Fibroblast of lung (primary cell): ENCODE data around the gene AADACL3. TPM values are rescaled to one million over a fixed set of nuclear protein-coding genes. Genes with fewer than 3 reads are reported as not detected.

Source experiments
- DNase-seq, 2 donors: peaks; one replicate each; pipeline versions ENCODE4 v3.0.0 to v3.0.0-alpha.2; 2010; ENCODE audit warnings: low read depth in 2 of 2
- H2AFZ ChIP-seq: 2 replicates; pipeline ENCODE4 v1.5.1; 2012; ENCODE audit warnings: low read length, control low read depth, inconsistent platforms
- H3K27ac ChIP-seq: 2 replicates; pipeline ENCODE4 v1.5.1; 2011; ENCODE audit warnings: low read length, control low read depth; ENCODE audit not compliant: insufficient read depth
- H3K27me3 ChIP-seq: 2 replicates; pipeline ENCODE4 v1.5.1; 2011; ENCODE audit warnings: mild to moderate bottlenecking, low read length; ENCODE audit not compliant: control insufficient read depth, insufficient read depth
- H3K36me3 ChIP-seq: 2 replicates; pipeline ENCODE4 v1.5.1; 2011; ENCODE audit warnings: low read length; ENCODE audit not compliant: control insufficient read depth, insufficient read depth
- H3K4me1 ChIP-seq: 2 replicates; pipeline ENCODE4 v1.5.1; 2011; ENCODE audit warnings: low read length; ENCODE audit not compliant: control insufficient read depth, insufficient read depth; ENCODE audit errors: extremely low read depth
- H3K4me2 ChIP-seq: 2 replicates; pipeline ENCODE4 v1.5.1; 2011; ENCODE audit warnings: low read length, control low read depth; ENCODE audit not compliant: insufficient read depth; ENCODE audit errors: extremely low read depth
- H3K4me3 ChIP-seq, 4 experiments: fragments of 200-600 bp in 1 of 4; sonication (generic) in 1 of 4; replicated peaks in 1 of 4; 2 replicates each; pipeline ENCODE4 v1.5.1; 2011 to 2016; ENCODE audit warnings: low read length in 4 of 4, low read depth in 3 of 4, mild to moderate bottlenecking in 3 of 4, control low read depth in 2 of 4, inconsistent platforms in 1 of 4, mixed read lengths in 1 of 4; ENCODE audit not compliant: insufficient read depth in 1 of 4; ENCODE audit errors: control extremely low read depth in 1 of 4
- H3K79me2 ChIP-seq: 2 replicates; pipeline ENCODE4 v1.5.1; 2012; ENCODE audit warnings: mild to moderate bottlenecking, low read length, inconsistent platforms; ENCODE audit not compliant: control insufficient read depth, insufficient read depth
- H3K9ac ChIP-seq: 2 replicates; pipeline ENCODE4 v1.5.1; 2011; ENCODE audit warnings: mild to moderate bottlenecking, low read length, control low read depth; ENCODE audit not compliant: insufficient read depth
- H3K9me3 ChIP-seq: 2 replicates; pipeline ENCODE4 v1.5.1; 2012; ENCODE audit warnings: low read depth, low read length; ENCODE audit not compliant: control insufficient read depth, insufficient read depth
- H4K20me1 ChIP-seq: 2 replicates; pipeline ENCODE4 v1.5.1; 2011; ENCODE audit warnings: low read length; ENCODE audit not compliant: control insufficient read depth, insufficient read depth; ENCODE audit errors: extremely low read depth
- CTCF ChIP-seq, 2 donors: IDR thresholded peaks in 1 of 2; conservative IDR thresholded peaks in 1 of 2; 1 replicate in 1 of 2; 2 replicates in 1 of 2; pipeline ENCODE4 v1.5.1; 2011 to 2012; ENCODE audit warnings: low read length in 2 of 2, control low read depth in 1 of 2, inconsistent platforms in 1 of 2, low read depth in 1 of 2, mild to moderate bottlenecking in 1 of 2
- EZH2 ChIP-seq: IDR thresholded peaks from 2 replicates; pipeline ENCODE4 v1.5.1; 2012; ENCODE audit warnings: low read length, control low read depth, mild to moderate bottlenecking; ENCODE audit errors: missing control alignments
- polyA plus RNA-seq, 2 donors: library from polyadenylated mRNA; depleted of rRNA in 1 of 2; stranded (reverse) in 1 of 2; unstranded in 1 of 2; fragments of >200 nt; gene quantifications; 2 replicates each; pipeline ENCODE4 v1.2.1, GENCODE V29; 2011 to 2012; ENCODE audit warnings: missing spikeins in 1 of 2
- total RNA-seq: library from RNA; depleted of rRNA; stranded (reverse); fragments of >200 nt; gene quantifications from 2 replicates; pipeline ENCODE4 v1.2.1, GENCODE V29; 2014

The AADACL3 gene
- total and polyA plus RNA-seq, 2 donors (not counting 1 experiment from before 2014, with no cell fraction given) = not detected

GRCh38 chr1:12774801-12775345 is 59.0 kb downstream of the AADACL3 start:
- Histone ChIP-seq H3K9ac (no peak overlapping the region), H3K27me3 (no peaks in the 10 kb centered on the region)

DNA sequence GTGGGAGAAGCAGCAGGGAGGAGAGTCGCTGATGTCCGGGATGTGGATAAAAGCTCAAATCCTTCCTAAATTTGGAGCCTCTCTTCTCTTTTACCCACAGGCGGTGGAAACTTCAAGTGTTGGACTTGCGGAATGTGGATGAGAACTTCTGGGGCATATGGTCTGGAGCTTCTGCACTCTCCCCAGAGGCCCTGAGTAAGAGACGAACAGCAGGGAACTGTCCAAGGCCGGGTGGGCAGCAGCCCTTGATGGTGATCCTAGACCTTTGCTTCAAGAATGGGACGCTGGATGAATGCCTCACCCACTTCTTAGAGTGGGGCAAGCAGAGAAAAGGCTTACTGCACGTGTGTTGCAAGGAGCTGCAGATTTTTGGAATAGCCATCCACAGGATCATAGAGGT is 59.5 kb downstream of the AADACL3 start:
- Histone ChIP-seq H3K9ac (no peak overlapping the region), H3K36me3 (no peaks in the 10 kb centered on the region), H4K20me1 (no peaks in the 10 kb centered on the region), H3K27ac (no peak overlapping the region), H3K27me3 (no peaks in the 10 kb centered on the region), H3K9me3 (no peaks in the 10 kb centered on the region), H3K79me2 (no peaks in the 10 kb centered on the region), H3K4me2 (no peak overlapping the region), H3K4me1 (no peaks in the 10 kb centered on the region), H3K4me3 (no peak overlapping the region), H2AFZ (no peak overlapping the region)
- TF ChIP-seq CTCF (conservative IDR thresholded peaks at IDR 0.05 in 1 of 2, IDR thresholded peaks at IDR 0.05 in 1 of 2; ENCODE audit: low read depth in 1 of 2, low read length in 2 of 2) = no peak
- no peak for TF ChIP-seq EZH2
- no peak for DNase-seq

More at GRCh38 chr1:12774801-12775345, 59.0 kb downstream of the AADACL3 start:
- no peaks in the 10 kb centered on the region for H4K20me1 ChIP-seq
- no peak for TF ChIP-seq EZH2
- no peak for TF ChIP-seq CTCF (conservative IDR thresholded peaks at IDR 0.05 in 1 of 2, IDR thresholded peaks at IDR 0.05 in 1 of 2; ENCODE audit: low read depth in 1 of 2, low read length in 2 of 2)
- no peaks in the 10 kb centered on the region for H3K9me3 ChIP-seq
- H3K4me2 ChIP-seq = no peak overlapping the region
- no peak overlapping the region for H3K27ac ChIP-seq
- no peaks in the 10 kb centered on the region for H3K79me2 ChIP-seq
- H3K36me3 ChIP-seq = no peaks in the 10 kb centered on the region
- H3K4me3 ChIP-seq = no peak overlapping the region
- H2AFZ ChIP-seq = no peak overlapping the region
- no peaks in the 10 kb centered on the region for H3K4me1 ChIP-seq
- DNase-seq = no peak

GRCh38 chr1:12776801-12777557 is 61.1 kb downstream of the AADACL3 start:
- Histone ChIP-seq H3K79me2 (no peaks in the 10 kb centered on the region), H3K9ac (no peak overlapping the region), H3K36me3 (no peaks in the 10 kb centered on the region), H4K20me1 (no peaks in the 10 kb centered on the region), H3K4me1 (no peaks in the 10 kb centered on the region), H3K9me3 (no peaks in the 10 kb centered on the region), H3K4me2 (no peak overlapping the region), H3K27ac (no peak overlapping the region), H2AFZ (no peak overlapping the region), H3K27me3 (no peaks in the 10 kb centered on the region), H3K4me3 (no peak overlapping the region)
- TF ChIP-seq EZH2 (no peak), CTCF (conservative IDR thresholded peaks at IDR 0.05 in 1 of 2, IDR thresholded peaks at IDR 0.05 in 1 of 2; ENCODE audit: low read depth in 1 of 2, low read length in 2 of 2) (no peak)
- no peak for DNase-seq

Other genes starting within 250 kb of the AADACL3 start
- gene DHRS3, start 97.9 kb upstream of the AADACL3 start, total RNA-seq = 36.8 and 68.1 TPM in 2 replicates
- gene DHRS3, start 97.9 kb upstream of the AADACL3 start, polyA plus RNA-seq = 8.4 and 14.1 TPM in 2 replicates
- gene AADACL4, start 72.0 kb upstream of the AADACL3 start, total RNA-seq = not detected in 2 replicates
- gene AADACL4, start 72.0 kb upstream of the AADACL3 start, polyA plus RNA-seq = not detected in 2 replicates
- under 0.01 TPM in 1 of 2 replicates, not detected in the other for gene CFAP107, start 30.1 kb downstream of the AADACL3 start, total RNA-seq
- gene CFAP107, start 30.1 kb downstream of the AADACL3 start, polyA plus RNA-seq = not detected in 2 replicates
- not detected in 2 replicates for gene PRAMEF12, start 57.6 kb downstream of the AADACL3 start, total RNA-seq
- not detected in 2 replicates for gene PRAMEF12, start 57.6 kb downstream of the AADACL3 start, polyA plus RNA-seq
- not detected in 2 replicates for gene PRAMEF1, start 75.3 kb downstream of the AADACL3 start, total RNA-seq
- gene PRAMEF1, start 75.3 kb downstream of the AADACL3 start, polyA plus RNA-seq = not detected in 2 replicates
- not detected in 2 replicates for gene PRAMEF11, start 115.3 kb downstream of the AADACL3 start, total RNA-seq
- gene PRAMEF11, start 115.3 kb downstream of the AADACL3 start, polyA plus RNA-seq = not detected in 2 replicates
- not detected in 2 replicates for gene HNRNPCL1, start 132.6 kb downstream of the AADACL3 start, total RNA-seq
- gene HNRNPCL1, start 132.6 kb downstream of the AADACL3 start, polyA plus RNA-seq = not detected in 2 replicates
- gene PRAMEF2, start 141.0 kb downstream of the AADACL3 start, total RNA-seq = not detected in 2 replicates
- gene PRAMEF2, start 141.0 kb downstream of the AADACL3 start, polyA plus RNA-seq = not detected in 2 replicates
- gene PRAMEF4, start 170.1 kb downstream of the AADACL3 start, total RNA-seq = not detected in 2 replicates
- gene PRAMEF4, start 170.1 kb downstream of the AADACL3 start, polyA plus RNA-seq = not detected in 2 replicates
- not detected in 2 replicates for gene PRAMEF10, start 182.2 kb downstream of the AADACL3 start, total RNA-seq
- not detected in 2 replicates for gene PRAMEF10, start 182.2 kb downstream of the AADACL3 start, polyA plus RNA-seq
- gene PRAMEF7, start 200.5 kb downstream of the AADACL3 start, total RNA-seq = not detected in 2 replicates
- not detected in 2 replicates for gene PRAMEF7, start 200.5 kb downstream of the AADACL3 start, polyA plus RNA-seq
- gene PRAMEF6, start 231.5 kb downstream of the AADACL3 start, total RNA-seq = not detected in 2 replicates
- gene PRAMEF6, start 231.5 kb downstream of the AADACL3 start, polyA plus RNA-seq = not detected in 2 replicates